ENCODE data around the gene KRT17. TPM values are rescaled to one million over a fixed set of nuclear protein-coding genes. Genes with fewer than 3 reads are reported as not detected.

The KRT17 gene
- total RNA-seq, 1 experiment from 2014 or later = 1.5 TPM

DNA sequence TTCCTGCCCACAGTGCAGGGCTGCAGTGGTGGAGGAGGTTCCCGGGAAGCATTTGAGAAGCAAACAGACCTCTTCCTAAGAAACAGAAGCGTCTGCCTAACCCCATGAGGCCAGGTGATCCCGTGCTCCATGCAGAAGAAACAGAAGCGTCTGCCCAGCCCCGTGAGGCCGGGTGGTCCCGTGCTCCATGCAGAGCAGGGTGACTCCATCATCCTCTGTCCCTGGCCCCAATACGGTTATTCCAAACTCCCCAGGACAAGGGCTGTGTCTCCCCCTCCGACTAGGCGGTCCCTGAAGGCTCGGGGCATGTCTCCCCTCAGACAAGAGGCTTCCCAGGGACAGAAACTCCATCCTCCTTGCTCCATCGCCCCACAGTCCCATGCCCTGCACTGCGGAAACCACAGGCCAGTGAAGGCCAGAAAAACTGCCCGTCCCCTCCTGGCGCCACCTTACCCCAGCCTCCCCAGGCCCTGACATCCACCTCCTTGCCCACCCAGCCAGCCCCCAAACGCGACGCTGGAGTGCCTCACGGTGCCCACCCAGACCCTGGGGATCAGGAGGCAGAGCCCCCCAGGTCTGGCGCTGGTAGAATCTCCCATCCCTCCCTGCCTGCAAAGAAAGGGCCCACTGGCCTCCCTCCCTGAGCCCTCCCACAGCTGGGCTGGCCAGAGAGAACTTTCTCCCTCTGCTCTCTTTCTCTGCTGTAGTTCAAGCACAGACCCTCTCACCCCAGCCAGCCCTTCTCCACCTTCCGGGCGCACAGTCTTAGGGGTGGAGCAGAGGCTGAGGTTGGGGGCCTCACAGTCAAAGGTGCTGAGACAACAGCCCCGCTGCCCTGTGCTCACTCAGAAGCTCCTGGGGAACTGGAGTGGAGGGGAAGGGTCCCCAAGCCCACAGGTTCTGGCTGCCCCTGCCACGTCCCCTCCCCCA is 30.6 kb upstream of the KRT17 start:
- H3K4me3 Mint-ChIP-seq = no peak overlapping the region
- H3K79me1 ChIP-seq (ENCODE audit: insufficient read depth, low read depth, low read length, poor library complexity, severe bottlenecking) = no peaks in the 10 kb centered on the region
- peaks cover 9 to 15% of the 10 kb centered on the region in 2 experiments for H3K4me1 Mint-ChIP-seq
- no peak overlapping the region for H2BK15ac ChIP-seq (ENCODE audit: low read depth, low read length)
- no peaks in the 10 kb centered on the region for H4K20me1 ChIP-seq (ENCODE audit: control insufficient read depth, insufficient read depth, insufficient read length)
- H2AFZ ChIP-seq (ENCODE audit: low read length) = no peak overlapping the region
- no peak overlapping the region for H2BK120ac ChIP-seq (ENCODE audit: low read depth, low read length, poor library complexity, severe bottlenecking)
- H3K14ac ChIP-seq (ENCODE audit: insufficient read depth, low read length) = peak overlapping the region; percentile 79
- H3K27ac ChIP-seq (ENCODE audit: insufficient read length, low read depth, low read length) = no peak overlapping the region
- H3T11ph ChIP-seq (ENCODE audit: low read length) = no peak overlapping the region
- WGBS (ENCODE audit: extremely low coverage, insufficient read length, low lambda C conversion rate) = no CpG with 5 or more reads among the region's 24 CpGs
- H3K18ac ChIP-seq (ENCODE audit: insufficient read length, low read depth, low read length) = peak overlapping the region; percentile 82
- no peaks in the 10 kb centered on the region for H3K4me1 ChIP-seq (ENCODE audit: insufficient read depth, low read length)
- peaks cover 3% of the 10 kb centered on the region for H3K27me3 Mint-ChIP-seq (ENCODE audit: low read depth)
- no peak overlapping the region for H4K91ac ChIP-seq (ENCODE audit: insufficient read length, low read depth, low read length)
- H2BK20ac ChIP-seq (ENCODE audit: low read depth, low read length, poor library complexity, severe bottlenecking) = no peak overlapping the region
- peak overlapping the region in 2 of 3 experiments; percentile 44 to 75; a peak in 2 of 7 replicates for H3K27ac Mint-ChIP-seq
- TF ChIP-seq, protein P1, sequence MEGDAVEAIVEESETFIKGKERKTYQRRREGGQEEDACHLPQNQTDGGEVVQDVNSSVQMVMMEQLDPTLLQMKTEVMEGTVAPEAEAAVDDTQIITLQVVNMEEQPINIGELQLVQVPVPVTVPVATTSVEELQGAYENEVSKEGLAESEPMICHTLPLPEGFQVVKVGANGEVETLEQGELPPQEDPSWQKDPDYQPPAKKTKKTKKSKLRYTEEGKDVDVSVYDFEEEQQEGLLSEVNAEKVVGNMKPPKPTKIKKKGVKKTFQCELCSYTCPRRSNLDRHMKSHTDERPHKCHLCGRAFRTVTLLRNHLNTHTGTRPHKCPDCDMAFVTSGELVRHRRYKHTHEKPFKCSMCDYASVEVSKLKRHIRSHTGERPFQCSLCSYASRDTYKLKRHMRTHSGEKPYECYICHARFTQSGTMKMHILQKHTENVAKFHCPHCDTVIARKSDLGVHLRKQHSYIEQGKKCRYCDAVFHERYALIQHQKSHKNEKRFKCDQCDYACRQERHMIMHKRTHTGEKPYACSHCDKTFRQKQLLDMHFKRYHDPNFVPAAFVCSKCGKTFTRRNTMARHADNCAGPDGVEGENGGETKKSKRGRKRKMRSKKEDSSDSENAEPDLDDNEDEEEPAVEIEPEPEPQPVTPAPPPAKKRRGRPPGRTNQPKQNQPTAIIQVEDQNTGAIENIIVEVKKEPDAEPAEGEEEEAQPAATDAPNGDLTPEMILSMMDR (conservative IDR thresholded peaks at IDR 0.05) = no peak
- no peaks in the 10 kb centered on the region; a peak in 1 of 7 replicates for H3K36me3 Mint-ChIP-seq (ENCODE audit: insufficient read depth in 1 of 3, low read depth in 3 of 3)
- peak overlapping the region; percentile 37 for H2BK12ac ChIP-seq (ENCODE audit: insufficient read length, low read depth, low read length)
- H3K9me3 ChIP-seq (ENCODE audit: control insufficient read depth, low read depth, low read length) = no peaks in the 10 kb centered on the region
- no peak overlapping the region for H4K8ac ChIP-seq (replicated peaks; ENCODE audit: insufficient read length, low read depth, low read length)
- H2AK5ac ChIP-seq (ENCODE audit: insufficient read length, low read length) = no peak overlapping the region
- H3K56ac ChIP-seq (ENCODE audit: insufficient read length, low read depth, low read length) = no peak overlapping the region
- H3K23ac ChIP-seq (ENCODE audit: insufficient read length, low read depth, low read length) = no peak overlapping the region
- H3K23me2 ChIP-seq (ENCODE audit: insufficient read length, low read depth, low read length, poor library complexity, severe bottlenecking) = no peaks in the 10 kb centered on the region
- no peak overlapping the region for H2BK5ac ChIP-seq (ENCODE audit: insufficient read length, low read length)
- no peak overlapping the region for H3K9ac ChIP-seq (ENCODE audit: extremely low read depth, insufficient read length, low read length)
- no peaks in the 10 kb centered on the region for H3K9me3 Mint-ChIP-seq
- no peak for DNase-seq
- H3K79me2 ChIP-seq (ENCODE audit: insufficient read depth, low read length) = no peaks in the 10 kb centered on the region
- no peaks in the 10 kb centered on the region for H3K27me3 ChIP-seq (ENCODE audit: insufficient read depth, low read length)
- no peak overlapping the region for H4K5ac ChIP-seq (ENCODE audit: insufficient read length, low read depth, low read length)
- H3K4ac ChIP-seq (ENCODE audit: low read depth, low read length) = no peak overlapping the region
- no peak overlapping the region for H3K4me2 ChIP-seq (ENCODE audit: insufficient read depth, insufficient read length, low read length)
